ENCODE measurements around the gene HDAC4. TPM values are rescaled to one million over a fixed set of nuclear protein-coding genes. Genes with fewer than 3 reads are reported as not detected.

The HDAC4 gene
- total and polyA plus RNA-seq, 4 donors: 6.8 to 75.5 (median 30.2) TPM

DNA sequence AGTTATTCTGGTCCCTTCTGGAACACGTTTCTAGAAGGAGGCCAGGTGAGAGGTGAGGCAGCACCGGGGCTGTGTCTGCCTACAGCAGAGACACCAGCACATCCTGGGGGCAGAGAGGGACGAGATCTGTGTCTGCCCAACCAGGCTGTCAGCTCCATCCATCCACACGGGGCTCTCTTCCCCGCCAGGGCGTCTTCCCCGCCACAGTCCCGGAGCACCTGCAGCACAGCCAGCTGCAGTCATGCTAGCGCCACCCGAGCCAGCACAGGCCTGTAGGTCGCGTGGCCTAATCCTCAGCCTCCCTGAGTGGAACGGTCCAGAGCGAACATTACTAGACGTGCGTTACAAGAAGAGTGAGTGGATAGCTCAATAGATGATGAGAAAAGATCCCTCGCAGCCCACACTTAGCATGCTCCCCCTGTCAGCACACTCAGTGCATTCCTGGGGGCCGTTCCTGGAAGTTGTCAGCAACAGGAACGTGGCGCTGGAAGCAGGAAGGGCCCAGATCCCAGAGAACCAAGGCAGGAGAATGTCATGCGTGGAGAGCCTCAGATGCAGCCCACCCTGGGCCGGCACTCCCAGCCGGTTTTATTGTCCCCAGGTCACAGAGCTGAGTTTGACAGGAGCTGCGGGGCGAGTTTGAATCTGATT is 374.0 kb downstream of the HDAC4 start:
- ATAC-seq (ENCODE audit: low FRiP score) (no peak), DNase-seq (peak in 1 of 2 donors; percentile 75)
- 93 to 94% methylated on average over 25 of the region's 25 CpGs for WGBS, 2 donors
- intact Hi-C loops (cut with DNase I): no loop called here
- H3K27me3 ChIP-seq (ENCODE audit: control insufficient read depth in 1 of 2, insufficient read depth in 2 of 2, low read length in 1 of 2): no peaks in the 10 kb centered on the region
- no peaks in the 10 kb centered on the region for H3K4me1 ChIP-seq (ENCODE audit: control insufficient read depth in 1 of 2, insufficient read depth in 2 of 2, low read length in 2 of 2)
- H3K36me3 ChIP-seq (ENCODE audit: control insufficient read depth in 1 of 2, insufficient read depth in 2 of 2, low read length in 1 of 2): no peaks in the 10 kb centered on the region
- no peaks in the 10 kb centered on the region for H3K9me3 ChIP-seq (ENCODE audit: control insufficient read depth, low read length)
- H3K27ac ChIP-seq (ENCODE audit: low read depth in 1 of 2, low read length in 2 of 2): no peak overlapping the region
- H3K4me3 ChIP-seq (ENCODE audit: low read length in 2 of 2): no peak overlapping the region

GRCh38 chr2:239025951-239026461 is 374.8 kb downstream of the HDAC4 start:
- Histone ChIP-seq H3K4me3 (ENCODE audit: low read length in 2 of 2) (no peak overlapping the region), H3K9me3 (ENCODE audit: control insufficient read depth, low read length) (no peaks in the 10 kb centered on the region), H3K4me1 (ENCODE audit: control insufficient read depth in 1 of 2, insufficient read depth in 2 of 2, low read length in 2 of 2) (no peaks in the 10 kb centered on the region), H3K36me3 (ENCODE audit: control insufficient read depth in 1 of 2, insufficient read depth in 2 of 2, low read length in 1 of 2) (no peaks in the 10 kb centered on the region), H3K27me3 (ENCODE audit: control insufficient read depth in 1 of 2, insufficient read depth in 2 of 2, low read length in 1 of 2) (no peaks in the 10 kb centered on the region), H3K27ac (ENCODE audit: low read depth in 1 of 2, low read length in 2 of 2) (no peak overlapping the region)
- 45 to 52% methylated on average over 14 of the region's 14 CpGs for WGBS, 2 donors
- intact Hi-C loops (cut with DNase I): no loop called here
- DNase-seq (peak in 1 of 2 donors; percentile 73), ATAC-seq (ENCODE audit: low FRiP score) (no peak)

- Histone ChIP-seq H3K9me3 (ENCODE audit: control insufficient read depth, low read length) (no peaks in the 10 kb centered on the region), H3K27ac (ENCODE audit: low read depth in 1 of 2, low read length in 2 of 2) (peak overlapping the region in 1 of 2 donors; percentile 14), H3K4me3 (ENCODE audit: low read length in 2 of 2) (no peak overlapping the region), H3K4me1 (ENCODE audit: control insufficient read depth in 1 of 2, insufficient read depth in 2 of 2, low read length in 2 of 2) (no peaks in the 10 kb centered on the region), H3K27me3 (ENCODE audit: control insufficient read depth in 1 of 2, insufficient read depth in 2 of 2, low read length in 1 of 2) (no peaks in the 10 kb centered on the region), H3K36me3 (ENCODE audit: control insufficient read depth in 1 of 2, insufficient read depth in 2 of 2, low read length in 1 of 2) (no peaks in the 10 kb centered on the region)
- 41 to 46% methylated on average over 20 of the region's 20 CpGs for WGBS, 2 donors
- peak in 1 of 2 donors; percentile 60 for DNase-seq
- intact Hi-C loops (cut with DNase I): no loop called here
- ATAC-seq (ENCODE audit: low FRiP score): peak; percentile 10
These were observed 375.6 kb downstream of the HDAC4 start for GRCh38 chr2:239025096-239025801.

- DNase-seq: no peak
- no peaks in the 10 kb centered on the region for H3K36me3 ChIP-seq (ENCODE audit: control insufficient read depth in 1 of 2, insufficient read depth in 2 of 2, low read length in 1 of 2)
- H3K9me3 ChIP-seq (ENCODE audit: control insufficient read depth, low read length): no peaks in the 10 kb centered on the region
- peak overlapping the region in 1 of 2 donors; percentile 4 for H3K27ac ChIP-seq (ENCODE audit: low read depth in 1 of 2, low read length in 2 of 2)
- WGBS, 2 donors: 92 to 94% methylated on average over 7 of the region's 7 CpGs
- no peaks in the 10 kb centered on the region for H3K27me3 ChIP-seq (ENCODE audit: control insufficient read depth in 1 of 2, insufficient read depth in 2 of 2, low read length in 1 of 2)
- no peaks in the 10 kb centered on the region for H3K4me1 ChIP-seq (ENCODE audit: control insufficient read depth in 1 of 2, insufficient read depth in 2 of 2, low read length in 2 of 2)
- intact Hi-C loops (cut with DNase I): no loop called here
- ATAC-seq (ENCODE audit: low FRiP score): no peak
- H3K4me3 ChIP-seq (ENCODE audit: low read length in 2 of 2): no peak overlapping the region
These were observed 376.6 kb downstream of the HDAC4 start for GRCh38 chr2:239024226-239024625.

DNA sequence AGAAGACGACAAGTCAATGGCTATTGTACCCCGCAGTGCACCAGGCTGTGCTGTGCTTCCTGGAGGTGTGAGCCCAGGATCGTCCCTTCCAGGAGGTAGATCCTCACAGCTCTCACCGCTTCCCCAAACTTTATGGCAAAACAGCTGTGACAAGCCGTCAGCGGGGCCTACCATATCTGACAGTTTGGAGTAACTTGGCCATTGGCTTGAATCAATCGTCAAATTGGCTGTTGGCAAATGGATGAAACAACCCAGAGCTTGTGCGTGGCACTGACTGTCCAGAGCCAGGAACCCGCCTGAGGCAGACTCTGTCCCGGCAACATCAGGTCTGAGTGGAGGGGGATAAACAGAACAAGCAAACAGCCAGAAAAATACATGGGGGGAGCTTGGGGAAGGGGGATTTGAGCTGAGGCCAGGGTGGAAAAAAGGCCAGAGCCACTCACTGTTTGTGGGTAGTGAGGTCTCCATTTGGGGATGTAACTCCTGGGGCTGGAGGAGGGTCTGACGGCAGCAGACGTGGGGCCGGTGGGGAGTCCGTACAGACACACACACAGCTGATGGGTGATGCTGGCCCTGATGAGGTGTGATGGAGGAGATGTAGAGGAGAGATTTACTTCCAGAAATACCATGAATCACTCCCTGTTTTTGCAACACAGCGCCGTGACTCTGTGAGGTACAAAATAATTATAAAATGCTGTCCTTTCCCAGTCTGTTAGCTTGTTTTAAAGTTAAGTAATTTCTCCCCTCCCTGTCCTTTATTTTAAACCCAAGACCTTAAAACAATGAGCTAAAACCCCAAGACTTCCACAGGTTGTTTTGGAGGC is 378.2 kb downstream of the HDAC4 start:
- H3K9me3 ChIP-seq (ENCODE audit: control insufficient read depth, low read length): no peaks in the 10 kb centered on the region
- DNase-seq: peak in 1 of 2 donors; percentile 42
- intact Hi-C loops (cut with DNase I): no loop called here
- WGBS, 2 donors: 89 to 91% methylated on average over 16 of the region's 16 CpGs
- no peaks in the 10 kb centered on the region for H3K27me3 ChIP-seq (ENCODE audit: control insufficient read depth in 1 of 2, insufficient read depth in 2 of 2, low read length in 1 of 2)
- no peaks in the 10 kb centered on the region for H3K36me3 ChIP-seq (ENCODE audit: control insufficient read depth in 1 of 2, insufficient read depth in 2 of 2, low read length in 1 of 2)
- H3K4me1 ChIP-seq (ENCODE audit: control insufficient read depth in 1 of 2, insufficient read depth in 2 of 2, low read length in 2 of 2): no peaks in the 10 kb centered on the region
- no peak for ATAC-seq (ENCODE audit: low FRiP score)
- H3K27ac ChIP-seq (ENCODE audit: low read depth in 1 of 2, low read length in 2 of 2): no peak overlapping the region
- H3K4me3 ChIP-seq (ENCODE audit: low read length in 2 of 2): no peak overlapping the region

- ATAC-seq (ENCODE audit: low FRiP score) (no peak), DNase-seq (peak in 1 of 2 donors; percentile 55)
- no peaks in the 10 kb centered on the region for H3K27me3 ChIP-seq (ENCODE audit: control insufficient read depth in 1 of 2, insufficient read depth in 2 of 2, low read length in 1 of 2)
- no peaks in the 10 kb centered on the region for H3K9me3 ChIP-seq (ENCODE audit: control insufficient read depth, low read length)
- H3K27ac ChIP-seq (ENCODE audit: low read depth in 1 of 2, low read length in 2 of 2): no peak overlapping the region
- H3K36me3 ChIP-seq (ENCODE audit: control insufficient read depth in 1 of 2, insufficient read depth in 2 of 2, low read length in 1 of 2): no peaks in the 10 kb centered on the region
- H3K4me1 ChIP-seq (ENCODE audit: control insufficient read depth in 1 of 2, insufficient read depth in 2 of 2, low read length in 2 of 2): no peaks in the 10 kb centered on the region
- H3K4me3 ChIP-seq (ENCODE audit: low read length in 2 of 2): no peak overlapping the region
- 89 to 90% methylated on average over 18 of the region's 18 CpGs for WGBS, 2 donors
- intact Hi-C loops (cut with DNase I): no loop called here
These were observed 379.0 kb downstream of the HDAC4 start for GRCh38 chr2:239021651-239022436.

- Histone ChIP-seq H3K27ac (ENCODE audit: low read depth in 1 of 2, low read length in 2 of 2) (no peak overlapping the region), H3K36me3 (ENCODE audit: control insufficient read depth in 1 of 2, insufficient read depth in 2 of 2, low read length in 1 of 2) (no peaks in the 10 kb centered on the region), H3K4me1 (ENCODE audit: control insufficient read depth in 1 of 2, insufficient read depth in 2 of 2, low read length in 2 of 2) (no peaks in the 10 kb centered on the region), H3K4me3 (ENCODE audit: low read length in 2 of 2) (no peak overlapping the region), H3K27me3 (ENCODE audit: control insufficient read depth in 1 of 2, insufficient read depth in 2 of 2, low read length in 1 of 2) (no peaks in the 10 kb centered on the region), H3K9me3 (ENCODE audit: control insufficient read depth, low read length) (no peaks in the 10 kb centered on the region)
- DNase-seq (peak in 1 of 2 donors; percentile 55), ATAC-seq (ENCODE audit: low FRiP score) (no peak)
- 75 to 95% methylated on average over 6 of the region's 6 CpGs for WGBS, 2 donors
- intact Hi-C loops (cut with DNase I): no loop called here
These were observed 379.6 kb downstream of the HDAC4 start for GRCh38 chr2:239021224-239021623.

GRCh38 chr2:239020541-239021041 is 380.2 kb downstream of the HDAC4 start:
- Histone ChIP-seq H3K27ac (ENCODE audit: low read depth in 1 of 2, low read length in 2 of 2) (no peak overlapping the region), H3K4me1 (ENCODE audit: control insufficient read depth in 1 of 2, insufficient read depth in 2 of 2, low read length in 2 of 2) (no peaks in the 10 kb centered on the region), H3K9me3 (ENCODE audit: control insufficient read depth, low read length) (no peaks in the 10 kb centered on the region), H3K36me3 (ENCODE audit: control insufficient read depth in 1 of 2, insufficient read depth in 2 of 2, low read length in 1 of 2) (no peaks in the 10 kb centered on the region), H3K4me3 (ENCODE audit: low read length in 2 of 2) (no peak overlapping the region), H3K27me3 (ENCODE audit: control insufficient read depth in 1 of 2, insufficient read depth in 2 of 2, low read length in 1 of 2) (no peaks in the 10 kb centered on the region)
- 91% methylated on average over 14 to 17 of the region's 17 CpGs for WGBS, 2 donors
- intact Hi-C loops (cut with DNase I): no loop called here
- ATAC-seq (ENCODE audit: low FRiP score) (no peak), DNase-seq (peak in 1 of 2 donors; percentile 23)
